Muscle layer of colon (tissue), 2 donors: ENCODE results near the gene SHROOM2.

Experiments used
- H3K27ac ChIP-seq: one replicate; pipeline ENCODE4 v1.7.0; 2013; ENCODE audit warnings: low read depth, mild to moderate bottlenecking, low read length, moderate library complexity
- H3K27me3 ChIP-seq, 2 donors: one replicate each; pipeline ENCODE4 v1.7.0; 2013; ENCODE audit warnings: low read length in 2 of 2, mild to moderate bottlenecking in 2 of 2; ENCODE audit not compliant: insufficient read depth in 2 of 2, control insufficient read depth in 1 of 2
- H3K36me3 ChIP-seq: one replicate; pipeline ENCODE4 v1.7.0; 2013; ENCODE audit warnings: mild to moderate bottlenecking, low read length; ENCODE audit not compliant: insufficient read depth
- H3K4me1 ChIP-seq: one replicate; pipeline ENCODE4 v1.7.0; 2013; ENCODE audit warnings: mild to moderate bottlenecking, low read length; ENCODE audit not compliant: insufficient read depth
- H3K4me3 ChIP-seq, 2 donors: one replicate each; pipeline ENCODE4 v1.7.0; 2013; ENCODE audit warnings: low read length in 2 of 2, low read depth in 1 of 2, mild to moderate bottlenecking in 1 of 2, moderate library complexity in 1 of 2
- H3K9ac ChIP-seq: one replicate; pipeline ENCODE4 v1.7.0; 2013; ENCODE audit warnings: low read length
- H3K9me3 ChIP-seq: one replicate; pipeline ENCODE4 v1.7.0; 2013; ENCODE audit warnings: mild to moderate bottlenecking, low read length
- donor health status: abdominal sarcoma.
- donor health status: Adenocarcinoma of cecum.

Gene SHROOM2

DNA sequence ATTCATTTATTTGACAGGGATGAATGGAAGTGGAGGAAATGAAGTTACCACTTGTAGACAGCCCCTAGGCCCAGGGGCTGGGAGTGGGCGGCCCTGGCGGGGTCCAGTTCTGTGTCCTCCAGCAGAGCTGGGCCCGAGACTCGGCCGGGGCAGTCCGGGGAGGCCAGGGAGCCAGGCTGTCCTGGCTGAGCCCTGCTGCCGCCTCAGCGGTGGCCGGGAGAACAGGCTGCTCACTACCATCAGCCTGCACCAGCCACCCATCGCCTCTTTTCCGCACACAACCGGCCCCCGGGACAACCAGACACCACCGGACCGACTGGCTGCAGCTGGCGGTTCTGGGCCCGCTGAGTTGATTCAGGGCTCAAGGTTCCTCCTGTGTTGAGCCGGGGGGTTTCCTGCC is 206.5 kb downstream of the SHROOM2 start:
- Histone ChIP-seq H3K9ac (no peak overlapping the region), H3K27me3 (no peaks in the 10 kb centered on the region), H3K4me3 (no peak overlapping the region), H3K9me3 (no peaks in the 10 kb centered on the region), H3K4me1 (no peaks in the 10 kb centered on the region), H3K36me3 (no peaks in the 10 kb centered on the region), H3K27ac (no peak overlapping the region)

DNA sequence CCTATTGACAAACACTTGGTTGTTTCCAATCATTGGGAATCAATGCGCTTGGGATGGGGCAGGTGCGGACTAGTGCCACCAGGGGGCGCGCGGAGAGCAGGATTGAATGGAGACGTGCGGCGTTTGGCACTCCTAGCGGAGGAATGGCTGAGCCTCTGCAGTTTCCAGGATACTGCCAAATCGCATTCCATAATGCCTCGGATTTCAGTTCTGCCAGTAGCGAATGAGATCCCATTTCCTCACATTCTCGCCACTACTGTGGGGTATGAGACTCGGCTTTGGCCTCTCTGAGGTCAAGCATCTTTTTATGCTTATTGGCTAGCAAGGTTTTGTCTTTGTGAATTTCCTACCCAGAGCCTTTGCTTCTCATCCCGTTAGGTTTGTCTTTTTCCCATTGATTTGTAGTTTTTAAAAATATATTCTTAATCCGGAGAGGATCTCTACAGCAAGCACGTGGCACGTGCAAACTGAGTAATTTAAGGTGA is 209.7 kb downstream of the SHROOM2 start:
- Histone ChIP-seq H3K27me3 (no peaks in the 10 kb centered on the region), H3K9ac (no peak overlapping the region), H3K27ac (no peak overlapping the region)

DNA sequence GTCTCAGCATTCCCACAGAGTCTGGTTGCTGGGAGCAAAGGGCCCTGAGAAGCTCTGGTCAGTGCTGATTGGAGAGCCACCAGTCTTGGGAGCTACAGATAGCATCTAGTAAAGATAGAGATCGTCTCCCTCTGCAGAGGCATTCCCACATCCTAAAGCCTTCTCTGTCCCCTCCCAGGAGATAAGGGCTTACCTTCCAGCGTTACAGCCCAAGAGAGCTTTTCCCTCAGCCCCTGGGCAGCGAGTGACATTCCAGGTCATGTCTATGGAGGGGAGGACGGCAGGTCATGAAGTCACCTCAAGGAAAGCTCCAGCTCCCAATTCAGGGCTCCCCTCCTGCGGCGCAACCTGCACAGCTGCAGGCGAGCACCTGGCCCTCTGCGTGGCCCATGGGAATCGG is 210.8 kb downstream of the SHROOM2 start:
- H3K9ac ChIP-seq: no peak overlapping the region
- H3K4me3 ChIP-seq: no peak overlapping the region
- H3K4me1 ChIP-seq: no peaks in the 10 kb centered on the region
- no peaks in the 10 kb centered on the region for H3K9me3 ChIP-seq
- H3K27me3 ChIP-seq: no peaks in the 10 kb centered on the region
- H3K36me3 ChIP-seq: no peaks in the 10 kb centered on the region
- no peak overlapping the region for H3K27ac ChIP-seq

More for the DNA sequence above, 209.7 kb downstream of the SHROOM2 start:
- H3K4me3 ChIP-seq: no peak overlapping the region
- no peaks in the 10 kb centered on the region for H3K9me3 ChIP-seq
- no peaks in the 10 kb centered on the region for H3K4me1 ChIP-seq
- no peaks in the 10 kb centered on the region for H3K36me3 ChIP-seq

DNA sequence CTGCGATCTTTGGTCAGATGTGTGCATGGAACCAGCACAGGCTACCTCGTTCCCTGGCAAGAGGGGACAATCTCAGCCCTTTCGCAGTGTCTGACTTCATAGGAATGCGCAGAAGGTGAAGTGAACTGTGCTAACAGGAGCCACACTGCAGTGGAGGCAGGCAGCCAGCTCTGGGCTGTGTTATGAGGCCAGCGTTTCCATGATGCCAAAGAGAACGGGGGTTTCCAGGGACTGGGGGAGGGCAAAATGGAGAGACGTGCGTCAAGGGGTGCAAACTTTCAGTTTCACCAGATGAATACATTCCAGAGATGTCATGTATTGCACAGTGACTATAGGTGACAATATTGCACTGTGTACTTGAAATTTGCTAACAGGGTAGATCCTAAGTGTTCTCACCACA is 211.3 kb downstream of the SHROOM2 start:
- no peak overlapping the region for H3K27ac ChIP-seq
- H3K9me3 ChIP-seq: no peaks in the 10 kb centered on the region
- no peaks in the 10 kb centered on the region for H3K36me3 ChIP-seq
- H3K4me1 ChIP-seq: no peaks in the 10 kb centered on the region
- H3K9ac ChIP-seq: no peak overlapping the region
- no peak overlapping the region for H3K4me3 ChIP-seq
- H3K27me3 ChIP-seq: no peaks in the 10 kb centered on the region
